GM23338 (cell line): ENCODE results near the gene RCOR1.

Experiments
- CREB1 ChIP-seq: fragments of 250-450 bp; sonication (Bioruptor Pico); IDR thresholded peaks from 2 replicates; pipeline ENCODE4 v1.5.0; 2020; ENCODE audit warnings: low read depth, mild to moderate bottlenecking, moderate library complexity
- CTCF ChIP-seq, 2 experiments: fragments of 200-600 bp in 1 of 2; sonication (generic) in 1 of 2; conservative IDR thresholded peaks; 2 replicates each; pipeline versions ENCODE4 v1.5.1 to v1.6.1; 2016 to 2017; ENCODE audit warnings: antibody characterized with exemption in 2 of 2, low read depth in 2 of 2, mild to moderate bottlenecking in 2 of 2, moderate library complexity in 1 of 2
- EZH2 ChIP-seq: fragments of 200-600 bp; sonication (generic); IDR thresholded peaks from one replicate; pipeline ENCODE4 v1.8.0; 2017; ENCODE audit warnings: antibody characterized with exemption, mild to moderate bottlenecking, low read depth; ENCODE audit not compliant: unreplicated experiment
- EZH2phosphoT487 ChIP-seq: fragments of 200-600 bp; sonication (generic); IDR thresholded peaks from one replicate; pipeline ENCODE4 v1.8.1; 2018; ENCODE audit warnings: antibody characterized with exemption; ENCODE audit not compliant: unreplicated experiment
- NANOG ChIP-seq: IDR thresholded peaks from 2 replicates; pipeline ENCODE4 v1.6.1; 2016; ENCODE audit warnings: antibody characterized with exemption, borderline replicate concordance
- POLR2AphosphoS5 ChIP-seq: IDR thresholded peaks from 2 replicates; pipeline ENCODE4 v1.6.1; 2016; ENCODE audit warnings: antibody characterized with exemption, low read depth
- REST ChIP-seq: IDR thresholded peaks from one replicate; pipeline ENCODE4 v1.6.1; 2018; ENCODE audit warnings: antibody characterized with exemption; ENCODE audit not compliant: unreplicated experiment

GRCh38 chr14:102630405-102630804 is 38.0 kb downstream of the RCOR1 start:
- TF ChIP-seq CTCF (conservative IDR thresholded peaks at IDR 0.05; ENCODE audit: low read depth in 2 of 2) (no peak), EZH2phosphoT487 (no peak), POLR2AphosphoS5 (no peak), REST (no peak), NANOG (no peak), EZH2 (no peak), CREB1 (no peak)
